ENCODE measurements around the gene RAB35.

The RAB35 gene

DNA sequence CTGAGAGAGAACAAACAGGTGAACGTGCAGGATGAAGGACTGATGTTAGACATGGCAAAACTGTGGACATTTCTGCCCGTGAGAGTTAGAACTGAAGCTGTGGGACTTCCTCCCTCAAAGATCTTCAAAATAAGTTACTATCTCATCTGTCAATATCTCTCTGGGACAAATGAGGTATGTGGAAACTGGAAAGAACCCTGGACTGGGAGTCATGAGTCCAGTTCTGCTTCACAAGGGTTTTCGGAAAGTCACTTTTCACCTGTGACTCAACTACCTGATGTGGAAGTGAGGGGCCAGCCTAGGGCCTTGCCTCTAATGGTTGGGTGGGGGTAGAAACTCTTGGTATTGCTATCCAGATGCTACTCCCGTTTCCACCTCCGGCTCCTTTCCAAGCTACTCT, 47.3 kb downstream of the RAB35 start:
- TF ChIP-seq MYC (IDR thresholded peaks at IDR 0.05; ENCODE audit: low read depth, low read length) = no peak
- TF ChIP-seq POLR2A (IDR thresholded peaks at IDR 0.05; ENCODE audit: extremely low read depth, insufficient read length) = no peak
- TF ChIP-seq, protein P1, sequence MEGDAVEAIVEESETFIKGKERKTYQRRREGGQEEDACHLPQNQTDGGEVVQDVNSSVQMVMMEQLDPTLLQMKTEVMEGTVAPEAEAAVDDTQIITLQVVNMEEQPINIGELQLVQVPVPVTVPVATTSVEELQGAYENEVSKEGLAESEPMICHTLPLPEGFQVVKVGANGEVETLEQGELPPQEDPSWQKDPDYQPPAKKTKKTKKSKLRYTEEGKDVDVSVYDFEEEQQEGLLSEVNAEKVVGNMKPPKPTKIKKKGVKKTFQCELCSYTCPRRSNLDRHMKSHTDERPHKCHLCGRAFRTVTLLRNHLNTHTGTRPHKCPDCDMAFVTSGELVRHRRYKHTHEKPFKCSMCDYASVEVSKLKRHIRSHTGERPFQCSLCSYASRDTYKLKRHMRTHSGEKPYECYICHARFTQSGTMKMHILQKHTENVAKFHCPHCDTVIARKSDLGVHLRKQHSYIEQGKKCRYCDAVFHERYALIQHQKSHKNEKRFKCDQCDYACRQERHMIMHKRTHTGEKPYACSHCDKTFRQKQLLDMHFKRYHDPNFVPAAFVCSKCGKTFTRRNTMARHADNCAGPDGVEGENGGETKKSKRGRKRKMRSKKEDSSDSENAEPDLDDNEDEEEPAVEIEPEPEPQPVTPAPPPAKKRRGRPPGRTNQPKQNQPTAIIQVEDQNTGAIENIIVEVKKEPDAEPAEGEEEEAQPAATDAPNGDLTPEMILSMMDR (IDR thresholded peaks at IDR 0.05; ENCODE audit: low read depth, low read length) = no peak
- TF ChIP-seq, protein P2, sequence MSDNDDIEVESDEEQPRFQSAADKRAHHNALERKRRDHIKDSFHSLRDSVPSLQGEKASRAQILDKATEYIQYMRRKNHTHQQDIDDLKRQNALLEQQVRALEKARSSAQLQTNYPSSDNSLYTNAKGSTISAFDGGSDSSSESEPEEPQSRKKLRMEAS (IDR thresholded peaks at IDR 0.05; ENCODE audit: low read depth, low read length) = no peak
- DNase-seq (ENCODE audit: low read depth) = no peak
- H3K4me3 ChIP-seq (ENCODE audit: low read depth, low read length) = no peak overlapping the region

DNA sequence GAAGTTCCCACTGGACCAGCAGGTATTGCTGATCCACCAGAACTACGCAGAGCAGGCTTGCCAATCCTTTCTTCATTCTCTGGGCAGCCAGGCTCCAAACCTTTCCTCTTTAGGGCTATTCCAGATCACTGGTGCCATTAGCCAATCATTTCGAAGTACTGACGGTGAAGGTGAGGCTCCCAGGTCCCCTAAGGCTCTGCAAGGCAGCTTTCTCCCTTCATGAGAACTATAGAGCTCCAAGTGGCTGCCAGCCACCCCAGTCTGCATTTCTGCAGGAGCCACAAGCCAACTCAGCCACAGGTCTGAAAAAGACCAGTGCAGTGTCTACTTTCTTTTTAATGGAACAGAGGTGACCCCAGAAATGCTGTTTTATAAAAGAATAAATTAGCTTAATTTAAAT, 48.7 kb downstream of the RAB35 start:
- TF ChIP-seq MYC (IDR thresholded peaks at IDR 0.05; ENCODE audit: low read depth, low read length) = no peak
- TF ChIP-seq, protein P1 (IDR thresholded peaks at IDR 0.05; ENCODE audit: low read depth, low read length) = no peak
- TF ChIP-seq, protein P2 (IDR thresholded peaks at IDR 0.05; ENCODE audit: low read depth, low read length) = no peak
- no peak for TF ChIP-seq POLR2A (IDR thresholded peaks at IDR 0.05; ENCODE audit: extremely low read depth, insufficient read length)
- DNase-seq (ENCODE audit: low read depth) = no peak
- H3K4me3 ChIP-seq (ENCODE audit: low read depth, low read length) = no peak overlapping the region

- no peak overlapping the region for H3K4me3 ChIP-seq (ENCODE audit: low read depth, low read length)
- TF ChIP-seq, protein P1 (IDR thresholded peaks at IDR 0.05; ENCODE audit: low read depth, low read length) = no peak
- TF ChIP-seq MYC (IDR thresholded peaks at IDR 0.05; ENCODE audit: low read depth, low read length) = no peak
- no peak for TF ChIP-seq POLR2A (IDR thresholded peaks at IDR 0.05; ENCODE audit: extremely low read depth, insufficient read length)
- TF ChIP-seq, protein P2 (IDR thresholded peaks at IDR 0.05; ENCODE audit: low read depth, low read length) = no peak
- DNase-seq (ENCODE audit: low read depth) = no peak
These were observed 49.3 kb downstream of the RAB35 start for GRCh38 chr12:120067084-120067869.

- no peak overlapping the region for H3K4me3 ChIP-seq (ENCODE audit: low read depth, low read length)
- no peak for DNase-seq (ENCODE audit: low read depth)
- TF ChIP-seq, protein P1 (IDR thresholded peaks at IDR 0.05; ENCODE audit: low read depth, low read length) = no peak
- TF ChIP-seq, protein P2 (IDR thresholded peaks at IDR 0.05; ENCODE audit: low read depth, low read length) = no peak
- TF ChIP-seq POLR2A (IDR thresholded peaks at IDR 0.05; ENCODE audit: extremely low read depth, insufficient read length) = no peak
These were observed 50.2 kb downstream of the RAB35 start for GRCh38 chr12:120066341-120066740.

- no peak overlapping the region for H3K4me3 ChIP-seq (ENCODE audit: low read depth, low read length)
- TF ChIP-seq POLR2A (IDR thresholded peaks at IDR 0.05; ENCODE audit: extremely low read depth, insufficient read length) (no peak), MYC (IDR thresholded peaks at IDR 0.05; ENCODE audit: low read depth, low read length) (no peak)
- TF ChIP-seq, protein P1 (IDR thresholded peaks at IDR 0.05; ENCODE audit: low read depth, low read length) = no peak
- TF ChIP-seq, protein P2 (IDR thresholded peaks at IDR 0.05; ENCODE audit: low read depth, low read length) = no peak
- no peak for DNase-seq (ENCODE audit: low read depth)
These were observed 51.1 kb downstream of the RAB35 start for GRCh38 chr12:120065472-120065871.

All from NB4 (cell line).